Panc1 (cell line): ENCODE data around the gene PPL.

Experiments used
- CTCF ChIP-seq: fragments of 450-650 bp; IDR thresholded peaks from 2 replicates; pipeline ENCODE4 v1.5.1; 2017; ENCODE audit warnings: mild to moderate bottlenecking
- POLR2AphosphoS5 ChIP-seq: IDR thresholded peaks from 2 replicates; pipeline ENCODE4 v1.6.1; 2012; ENCODE audit warnings: mild to moderate bottlenecking, low read depth, low read length, moderate library complexity
- REST ChIP-seq, 2 experiments: IDR thresholded peaks; 2 replicates each; pipeline ENCODE4 v1.6.1; 2011 to 2012; ENCODE audit warnings: low read depth in 2 of 2, control low read depth in 1 of 2, low read length in 1 of 2, mild to moderate bottlenecking in 1 of 2, moderate library complexity in 1 of 2; ENCODE audit not compliant: insufficient read depth in 1 of 2
- SIN3A ChIP-seq: IDR thresholded peaks from 2 replicates; pipeline ENCODE4 v1.6.1; 2012; ENCODE audit warnings: low read depth, mild to moderate bottlenecking, low read length, moderate library complexity, borderline replicate concordance; ENCODE audit not compliant: insufficient read depth
- TCF7L2 ChIP-seq: IDR thresholded peaks from 2 replicates; pipeline ENCODE4 v1.6.1; 2011; ENCODE audit warnings: mild to moderate bottlenecking, low read depth, low read length, inconsistent platforms

- TF ChIP-seq CTCF = no peak
- no peak for TF ChIP-seq POLR2AphosphoS5
- TF ChIP-seq TCF7L2 = no peak
- no peak for TF ChIP-seq SIN3A
- TF ChIP-seq REST (IDR thresholded peaks at IDR 0.05; ENCODE audit: insufficient read depth in 1 of 2, low read depth in 2 of 2, low read length in 1 of 2) = no peak
Observed at GRCh38 chr16:4926928-4927327, 10.0 kb downstream of the PPL start.
